T-cell (primary cell): ENCODE measurements around the gene SEC24B. TPM values are rescaled to one million over a fixed set of nuclear protein-coding genes. Genes with fewer than 3 reads are reported as not detected.
"Not testable (repeated sequence)": the region's sequence is repeated elsewhere in the genome, so short reads cannot be mapped to it uniquely, and the experiment has no call there.

Source experiments
- ATAC-seq, 4 experiments: fragments of 200-7000 bp in 3 of 4; fragments of 150-1000 bp in 1 of 4; cut with Tn5 transposase; replicated peaks in 1 of 4; 1 replicate in 3 of 4; 2 replicates in 1 of 4; pipeline ENCODE4 v1.10.0; 2021; ENCODE audit warnings: moderate library complexity in 3 of 4, mild to moderate bottlenecking in 2 of 4, moderate number of reproducible peaks in 1 of 4
- CTCF ChIA-PET, 2 donors: fragments of 300-600 bp; sonication (Branson Sonifier 250); formaldehyde crosslinking; loops; one replicate each; lab custom pipeline; 2022; ENCODE audit warnings: antibody characterized with exemption in 2 of 2; lab: Charles Lee
- POLR2A ChIA-PET, 2 donors: fragments of 300-600 bp; sonication (Branson Sonifier 250); formaldehyde crosslinking; loops; one replicate each; lab custom pipeline; 2022; ENCODE audit warnings: antibody characterized with exemption in 2 of 2; lab: Charles Lee
- DNase-seq, 35 experiments: peaks; one replicate each; pipeline versions ENCODE4 v3.0.0 to v3.0.0-alpha.2; 2013 to 2023
- H3K27ac ChIP-seq: one replicate; pipeline ENCODE4 v1.5.1; 2013; ENCODE audit warnings: low read length
- H3K27me3 ChIP-seq, 2 experiments: replicated peaks in 1 of 2; 1 replicate in 1 of 2; 2 replicates in 1 of 2; pipeline versions ENCODE4 v1.6.1 to v1.7.0; 2013; ENCODE audit warnings: low read length in 1 of 2, mixed read lengths in 1 of 2; ENCODE audit not compliant: control insufficient read depth in 2 of 2, insufficient read depth in 2 of 2; ENCODE audit errors: extremely low read depth in 1 of 2
- H3K36me3 ChIP-seq, 2 donors: 1 replicate in 1 of 2; 2 replicates in 1 of 2; pipeline versions ENCODE4 v1.6.1 to v1.7.0; 2013; ENCODE audit warnings: low read length in 1 of 2; ENCODE audit not compliant: control insufficient read depth in 2 of 2, insufficient read depth in 1 of 2; ENCODE audit errors: extremely low read depth in 1 of 2
- H3K4me1 ChIP-seq, 2 experiments: 1 replicate in 1 of 2; 2 replicates in 1 of 2; pipeline versions ENCODE4 v1.6.1 to v1.7.0; 2013; ENCODE audit warnings: low read length in 2 of 2, mixed read lengths in 1 of 2; ENCODE audit not compliant: insufficient read depth in 2 of 2, control insufficient read depth in 1 of 2; ENCODE audit errors: extremely low read depth in 1 of 2
- H3K4me3 ChIP-seq, 2 donors: 1 replicate in 1 of 2; 2 replicates in 1 of 2; pipeline versions ENCODE4 v1.5.1 to v1.7.0; 2013; ENCODE audit warnings: mild to moderate bottlenecking in 2 of 2, low read length in 1 of 2, moderate library complexity in 1 of 2; ENCODE audit not compliant: control insufficient read depth in 1 of 2; ENCODE audit errors: extremely low read depth in 1 of 2
- H3K9me3 ChIP-seq: 2 replicates; pipeline ENCODE4 v1.7.0; 2013
- H3K27ac Mint-ChIP-seq, 2 donors: one replicate each; pipeline ENCODE4 v1.8.0; 2020 to 2021; ENCODE audit warnings: mild to moderate bottlenecking in 2 of 2, mixed read lengths in 2 of 2
- H3K27me3 Mint-ChIP-seq, 2 donors: one replicate each; pipeline ENCODE4 v1.8.0; 2021 to 2022; ENCODE audit warnings: mixed read lengths in 2 of 2
- H3K36me3 Mint-ChIP-seq: one replicate; pipeline ENCODE4 v1.8.0; 2021; ENCODE audit warnings: mixed read lengths
- H3K4me1 Mint-ChIP-seq, 3 donors: one replicate each; pipeline ENCODE4 v1.8.0; 2020 to 2022; ENCODE audit warnings: mixed read lengths in 3 of 3, mild to moderate bottlenecking in 1 of 3
- H3K4me3 Mint-ChIP-seq, 3 donors: one replicate each; pipeline ENCODE4 v1.8.0; 2020 to 2022; ENCODE audit warnings: mild to moderate bottlenecking in 3 of 3, mixed read lengths in 3 of 3, moderate library complexity in 3 of 3
- H3K9me3 Mint-ChIP-seq, 3 donors: one replicate each; pipeline ENCODE4 v1.8.0; 2020 to 2022; ENCODE audit warnings: mixed read lengths in 3 of 3
- WGBS: methylation state at CpG from one replicate; pipeline ENCODE4 v1.1.5; 2013; ENCODE audit warnings: missing lambda C conversion rate; ENCODE audit not compliant: insufficient coverage; 5-methylcytosine and 5-hydroxymethylcytosine counted together
- total RNA-seq, 35 experiments: library from RNA in 6 of 35; stranded (reverse) in 6 of 35; fragments of 120-200 nt in 1 of 35; gene quantifications; one replicate each; pipeline versions ENCODE4 v1.2.1 to v1.2.4 and lab custom pipeline; 2013 to 2026

SEC24B gene
- total RNA-seq, 5 donors from 2014 or later (not counting 1 experiment from before 2014, with no cell fraction given): 28.8 to 38.6 (median 32.6) TPM

- H3K9me3 Mint-ChIP-seq: no peaks in the 10 kb centered on the region
- H3K36me3 Mint-ChIP-seq: peaks cover 16% of the 10 kb centered on the region
- ATAC-seq (no peak), DNase-seq (no peak)
- no peaks in the 10 kb centered on the region for H3K9me3 ChIP-seq
- peaks cover 5 to 9% of the 10 kb centered on the region in 2 experiments for H3K4me1 ChIP-seq
- peak overlapping the region in 1 of 2 donors; percentile 76 for H3K27ac Mint-ChIP-seq
- CTCF ChIA-PET: interaction anchor here (0.6 to 0.9 kb wide), 2 partner anchors 11 to 46 kb away, joined by 3 read pairs; no protein-coding TSS in a partner anchor
- 94% methylated on average over 2 of the region's 3 CpGs for WGBS
- H3K4me1 Mint-ChIP-seq: peaks cover 25 to 29% (median 29%) of the 10 kb centered on the region in 3 donors
- POLR2A ChIA-PET: no interaction called here
- H3K36me3 ChIP-seq: peaks cover 0 to 9% of the 10 kb centered on the region in 2 donors
- H3K4me3 Mint-ChIP-seq: no peak overlapping the region
- no peak overlapping the region for H3K4me3 ChIP-seq
- H3K27ac ChIP-seq: no peak overlapping the region
- no peaks in the 10 kb centered on the region for H3K27me3 ChIP-seq
- no peaks in the 10 kb centered on the region for H3K27me3 Mint-ChIP-seq
Observed at GRCh38 chr4:109554971-109555370, 121.4 kb downstream of the SEC24B start.

- Histone ChIP-seq H3K27ac (no peak overlapping the region), H3K4me3 (no peak overlapping the region), H3K9me3 (no peaks in the 10 kb centered on the region), H3K36me3 (peaks cover 0 to 9% of the 10 kb centered on the region in 2 donors), H3K4me1 (peaks cover 15 to 16% of the 10 kb centered on the region in 2 experiments), H3K27me3 (no peaks in the 10 kb centered on the region)
- peaks cover 37 to 44% (median 39%) of the 10 kb centered on the region in 3 donors for H3K4me1 Mint-ChIP-seq
- ATAC-seq (no peak), DNase-seq (no peak)
- no peaks in the 10 kb centered on the region for H3K9me3 Mint-ChIP-seq
- ChIA-PET POLR2A (no interaction called here), CTCF (interaction anchor here in 1 of 2 donors (1.4 kb wide), 1 partner anchor 148 kb away, joined by 3 read pairs; no protein-coding TSS in a partner anchor)
- no peak overlapping the region for H3K27ac Mint-ChIP-seq
- WGBS: over 99% methylated on average over 16 of the region's 28 CpGs
- no peaks in the 10 kb centered on the region for H3K27me3 Mint-ChIP-seq
- H3K36me3 Mint-ChIP-seq: peaks cover 19% of the 10 kb centered on the region
- H3K4me3 Mint-ChIP-seq: no peak overlapping the region
Observed at GRCh38 chr4:109557433-109557832, 123.8 kb downstream of the SEC24B start.

- not testable (repeated sequence) for H3K27ac ChIP-seq, H3K9me3 ChIP-seq, H3K9me3 Mint-ChIP-seq, H3K27me3 ChIP-seq, H3K4me3 ChIP-seq, H3K27me3 Mint-ChIP-seq, ATAC-seq, H3K36me3 ChIP-seq
- peak in 10 of 35 experiments; percentile 5 to 29 (median 21) for DNase-seq
- ChIA-PET CTCF (interaction anchor here in 1 of 2 donors (1.3 to 1.4 kb wide), 2 partner anchors 17 to 147 kb away, joined by 3 read pairs; no protein-coding TSS in a partner anchor), POLR2A (interaction anchor here (0.5 to 0.6 kb wide), 2 partner anchors 11 to 42 kb away, joined by 3 to 7 read pairs; no protein-coding TSS in a partner anchor)
- H3K4me3 Mint-ChIP-seq: peak overlapping the region; percentile 57 to 89 (median 61)
- 95% methylated on average over 4 of the region's 6 CpGs for WGBS
- H3K4me1 Mint-ChIP-seq: peaks cover 44 to 50% (median 45%) of the 10 kb centered on the region in 3 donors
- H3K27ac Mint-ChIP-seq: peak overlapping the region; percentile 55 to 97
- H3K36me3 Mint-ChIP-seq: peaks cover 21% of the 10 kb centered on the region
- H3K4me1 ChIP-seq: peaks cover 19 to 22% of the 10 kb centered on the region in 2 experiments
Observed at GRCh38 chr4:109558095-109558494, 124.5 kb downstream of the SEC24B start.

GRCh38 chr4:109559625-109559982 is 126.0 kb downstream of the SEC24B start:
- ChIA-PET CTCF (interaction anchor here in 1 of 2 donors (0.7 to 1.4 kb wide), 7 partner anchors 14 to 143 kb away, joined by 3 to 6 read pairs (median 3); partner anchors contain the start of genes CASP6 and SEC24B), POLR2A (interaction anchor here (0.6 to 1.1 kb wide), 7 partner anchors 12 to 222 kb away, joined by 3 to 9 read pairs (median 3); no protein-coding TSS in a partner anchor)
- Mint-ChIP-seq H3K36me3 (peaks cover 19% of the 10 kb centered on the region), H3K4me1 (peaks cover 57 to 59% (median 57%) of the 10 kb centered on the region in 3 donors), H3K27me3 (no peaks in the 10 kb centered on the region), H3K27ac (peak overlapping the region; percentile 96 to 97), H3K9me3 (no peaks in the 10 kb centered on the region), H3K4me3 (peak overlapping the region; percentile 89 to 97 (median 96))
- peak overlapping the region; percentile 67 to 97 for H3K4me3 ChIP-seq
- H3K27ac ChIP-seq: peak overlapping the region; percentile 93
- H3K36me3 ChIP-seq: peaks cover 2 to 9% of the 10 kb centered on the region in 2 donors
- DNase-seq: peak in 14 of 35 experiments; percentile 6 to 52 (median 27)
- H3K9me3 ChIP-seq: no peaks in the 10 kb centered on the region
- WGBS: 0% methylated on average over 17 of the region's 27 CpGs
- ATAC-seq: peak; percentile 27 to 35 (median 32)
- H3K4me1 ChIP-seq: peaks cover 24 to 27% of the 10 kb centered on the region in 2 experiments
- H3K27me3 ChIP-seq: no peaks in the 10 kb centered on the region

GRCh38 chr4:109559983-109560686 is 126.5 kb downstream of the SEC24B start, which contains the start of gene MCUB:
TSS of gene MCUB (plus strand) at chr4:109560246. CDS start at chr4:109560338, 92 bp downstream.
- Mint-ChIP-seq H3K27ac (peak within 1 kb of the TSS; percentile 96 to 97), H3K36me3 (peaks cover 23% of the 10 kb centered on the region), H3K9me3 (no peaks in the 10 kb centered on the region), H3K4me1 (peaks cover 59 to 63% (median 62%) of the 10 kb centered on the region in 3 donors), H3K27me3 (no peaks in the 10 kb centered on the region), H3K4me3 (peak within 1 kb of the TSS; percentile 89 to 97 (median 96))
- Histone ChIP-seq H3K9me3 (no peaks in the 10 kb centered on the region), H3K27ac (peak within 1 kb of the TSS; percentile 93), H3K4me1 (peaks cover 24 to 32% of the 10 kb centered on the region in 2 experiments), H3K27me3 (no peaks in the 10 kb centered on the region), H3K4me3 (peak within 1 kb of the TSS; percentile 67 to 97), H3K36me3 (peaks cover 5 to 9% of the 10 kb centered on the region in 2 donors)
- ChIA-PET CTCF (interaction anchor here in 1 of 2 donors (0.7 to 1.5 kb wide), 7 partner anchors 14 to 143 kb away, joined by 3 to 6 read pairs (median 3); partner anchors contain the start of genes CASP6 and SEC24B), POLR2A (interaction anchor here (0.6 to 1.1 kb wide), 8 partner anchors 12 to 88 kb away, joined by 3 to 13 read pairs (median 6); no protein-coding TSS in a partner anchor)
- DNase-seq (peak; percentile 81 to 95 (median 91)), ATAC-seq (peak; percentile 92 to 94 (median 93))
- 0% methylated on average over 71 of the region's 73 CpGs for WGBS
